Caco-2 (cell line): Measurements from ENCODE around the gene MYBPC2. TPM values are rescaled to one million over a fixed set of nuclear protein-coding genes. Genes with fewer than 3 reads are reported as not detected.

ENCODE experiments used
- BruUV-seq: library from RNA; stranded (reverse); fragments of 400-500 nt; replicated peaks from 2 replicates; lab custom pipeline; 2021; lab: Mats Ljungman, UMichigan
- CTCF ChIA-PET: fragments of 300-600 bp; sonication (Branson Sonifier 250); formaldehyde crosslinking; loops from one replicate; lab custom pipeline; 2022; ENCODE audit warnings: antibody characterized with exemption; lab: Charles Lee
- POLR2A ChIA-PET: fragments of 300-600 bp; sonication (Branson Sonifier 250); formaldehyde crosslinking; loops from one replicate; lab custom pipeline; 2022; ENCODE audit warnings: antibody characterized with exemption; lab: Charles Lee
- DNase-seq, 2 experiments: peaks; one replicate each; pipeline versions ENCODE4 v3.0.0 to v3.0.0-alpha.2; 2020 to 2022
- H3K27me3 ChIP-seq: replicated peaks from 2 replicates; pipeline ENCODE4 v1.6.0; 2011; ENCODE audit warnings: low read length; ENCODE audit not compliant: control insufficient read depth, insufficient read depth
- H3K36me3 ChIP-seq: 2 replicates; pipeline ENCODE4 v1.5.1; 2011; ENCODE audit warnings: low read length; ENCODE audit not compliant: control insufficient read depth, insufficient read depth
- H3K4me1 ChIP-seq: fragments of 250-450 bp; sonication (Bioruptor Pico); 2 replicates; pipeline ENCODE4 v1.5.1; 2020; ENCODE audit warnings: mild to moderate bottlenecking
- H3K4me3 ChIP-seq: 2 replicates; pipeline ENCODE4 v1.5.1; 2011; ENCODE audit warnings: low read depth, mild to moderate bottlenecking, control low read depth, low read length
- H3K9me3 ChIP-seq: fragments of 250-450 bp; sonication (Bioruptor Pico); 2 replicates; pipeline ENCODE4 v1.5.1; 2020; ENCODE audit warnings: mild to moderate bottlenecking, moderate library complexity
- H3K27ac Mint-ChIP-seq: one replicate; pipeline ENCODE4 v1.8.0; 2022; ENCODE audit warnings: mixed read lengths; ENCODE audit not compliant: unreplicated experiment
- H3K27me3 Mint-ChIP-seq: one replicate; pipeline ENCODE4 v1.8.0; 2022; ENCODE audit warnings: mixed read lengths; ENCODE audit not compliant: insufficient read depth, unreplicated experiment
- H3K36me3 Mint-ChIP-seq: one replicate; pipeline ENCODE4 v1.8.0; 2022; ENCODE audit warnings: mild to moderate bottlenecking, mixed read lengths; ENCODE audit not compliant: insufficient read depth, unreplicated experiment
- H3K4me1 Mint-ChIP-seq: one replicate; pipeline ENCODE4 v1.8.0; 2022; ENCODE audit warnings: low read depth, mixed read lengths; ENCODE audit not compliant: unreplicated experiment
- H3K4me3 Mint-ChIP-seq: one replicate; pipeline ENCODE4 v1.8.0; 2022; ENCODE audit warnings: mild to moderate bottlenecking, moderate library complexity, mixed read lengths; ENCODE audit not compliant: unreplicated experiment
- H3K9me3 Mint-ChIP-seq: one replicate; pipeline ENCODE4 v1.8.0; 2022; ENCODE audit warnings: mixed read lengths; ENCODE audit not compliant: unreplicated experiment
- CTCF ChIP-seq, 2 experiments: fragments of 200-600 bp in 1 of 2; IDR thresholded peaks; 1 replicate in 1 of 2; 2 replicates in 1 of 2; pipeline versions ENCODE4 v1.5.1 to v1.8.0; 2011 to 2022; ENCODE audit warnings: antibody characterized with exemption in 1 of 2, control low read depth in 1 of 2, inconsistent platforms in 1 of 2, low read depth in 1 of 2, low read length in 1 of 2, mild to moderate bottlenecking in 1 of 2, moderate library complexity in 1 of 2; ENCODE audit not compliant: insufficient read depth in 1 of 2, severe bottlenecking in 1 of 2, unreplicated experiment in 1 of 2
- intact Hi-C: fragments of 100-400 bp; cut with micrococcal nuclease; formaldehyde crosslinking; loops from one replicate; pipeline ENCODE4 v1.10.0; 2022; ENCODE audit not compliant: unreplicated experiment
- total RNA-seq: library from RNA; stranded (reverse); gene quantifications from 2 replicates; pipeline ENCODE4 v1.2.3, GENCODE V29; 2022

Gene MYBPC2
- total RNA-seq, 1 experiment from 2014 or later: 1.6 TPM

GRCh38 chr19:50449236-50449899 lies 16.7 kb downstream of the MYBPC2 start:
- no peak for TF ChIP-seq CTCF (IDR thresholded peaks at IDR 0.05; ENCODE audit: insufficient read depth in 1 of 2, low read depth in 1 of 2, low read length in 1 of 2, severe bottlenecking in 1 of 2, unreplicated experiment in 1 of 2)
- intact Hi-C loops: no loop called here
- Mint-ChIP-seq H3K9me3 (peaks cover 4% of the 10 kb centered on the region), H3K36me3 (peaks cover 5% of the 10 kb centered on the region), H3K4me1 (no peaks in the 10 kb centered on the region), H3K4me3 (no peak overlapping the region), H3K27me3 (no peaks in the 10 kb centered on the region), H3K27ac (no peak overlapping the region)
- no peaks in the 10 kb centered on the region for H3K36me3 ChIP-seq
- no TSS peak for BruUV-seq
- H3K4me1 ChIP-seq: no peaks in the 10 kb centered on the region
- ChIA-PET POLR2A (no interaction called here), CTCF (interaction anchor here (1.9 kb wide), 1 partner anchor 11 kb away, joined by 6 read pairs; no protein-coding TSS in a partner anchor)
- no peak overlapping the region for H3K4me3 ChIP-seq
- no peaks in the 10 kb centered on the region for H3K27me3 ChIP-seq
- no peak for DNase-seq
- H3K9me3 ChIP-seq: no peaks in the 10 kb centered on the region

GRCh38 chr19:50450369-50451222 lies 17.9 kb downstream of the MYBPC2 start:
- H3K27ac Mint-ChIP-seq: no peak overlapping the region
- H3K9me3 Mint-ChIP-seq: peaks cover 3% of the 10 kb centered on the region
- ChIA-PET POLR2A (no interaction called here), CTCF (interaction anchor here (1.9 kb wide), 1 partner anchor 10 kb away, joined by 6 read pairs; no protein-coding TSS in a partner anchor)
- H3K36me3 Mint-ChIP-seq: peaks cover 3% of the 10 kb centered on the region
- DNase-seq: no peak
- no peak overlapping the region for H3K4me3 ChIP-seq
- intact Hi-C loops: no loop called here
- no peaks in the 10 kb centered on the region for H3K27me3 ChIP-seq
- no peak for TF ChIP-seq CTCF (IDR thresholded peaks at IDR 0.05; ENCODE audit: insufficient read depth in 1 of 2, low read depth in 1 of 2, low read length in 1 of 2, severe bottlenecking in 1 of 2, unreplicated experiment in 1 of 2)
- no peaks in the 10 kb centered on the region for H3K9me3 ChIP-seq
- H3K4me1 Mint-ChIP-seq: no peaks in the 10 kb centered on the region
- no TSS peak for BruUV-seq
- no peaks in the 10 kb centered on the region for H3K4me1 ChIP-seq
- H3K36me3 ChIP-seq: no peaks in the 10 kb centered on the region
- H3K4me3 Mint-ChIP-seq: no peak overlapping the region
- H3K27me3 Mint-ChIP-seq: no peaks in the 10 kb centered on the region

- Histone ChIP-seq H3K27me3 (no peaks in the 10 kb centered on the region), H3K36me3 (no peaks in the 10 kb centered on the region), H3K9me3 (no peaks in the 10 kb centered on the region), H3K4me3 (no peak overlapping the region), H3K4me1 (no peaks in the 10 kb centered on the region)
- Mint-ChIP-seq H3K4me1 (no peaks in the 10 kb centered on the region), H3K4me3 (no peak overlapping the region), H3K36me3 (no peaks in the 10 kb centered on the region), H3K27me3 (no peaks in the 10 kb centered on the region), H3K9me3 (peaks cover 9% of the 10 kb centered on the region), H3K27ac (no peak overlapping the region)
- BruUV-seq: no TSS peak
- ChIA-PET POLR2A (no interaction called here), CTCF (interaction anchor here (1.9 kb wide), 1 partner anchor 9 kb away, joined by 6 read pairs; no protein-coding TSS in a partner anchor)
- intact Hi-C loops: no loop called here
- no peak for TF ChIP-seq CTCF (IDR thresholded peaks at IDR 0.05; ENCODE audit: insufficient read depth in 1 of 2, low read depth in 1 of 2, low read length in 1 of 2, severe bottlenecking in 1 of 2, unreplicated experiment in 1 of 2)
- DNase-seq: no peak
Measured at GRCh38 chr19:50451223-50451534, 18.5 kb downstream of the MYBPC2 start.
